BLaER1 treated with 17β-estradiol and CSF1 and Interleukin-3, amounts not matched to agents 10 nM and 100 nM (cell line): ENCODE data around the gene SLC9A8.

ENCODE experiments used
- H3K27ac ChIP-seq, 11 experiments: shearing (Covaris generic); formaldehyde crosslinking; 2 replicates each; pipeline ENCODE4 v1.8.1; 2022
- H3K27me3 ChIP-seq, 11 experiments: shearing (Covaris generic); formaldehyde crosslinking; 2 replicates each; pipeline ENCODE4 v1.8.1; 2022
- H3K36me3 ChIP-seq, 11 experiments: shearing (Covaris generic); formaldehyde crosslinking; 2 replicates each; pipeline ENCODE4 v1.8.1; 2022
- H3K4me1 ChIP-seq, 10 experiments: shearing (Covaris generic); formaldehyde crosslinking; 2 replicates each; pipeline ENCODE4 v1.8.1; 2022
- H3K4me2 ChIP-seq, 11 experiments: shearing (Covaris generic); formaldehyde crosslinking; 2 replicates each; pipeline ENCODE4 v1.8.1; 2022
- H3K4me3 ChIP-seq, 10 experiments: shearing (Covaris generic); formaldehyde crosslinking; 2 replicates each; pipeline ENCODE4 v1.8.1; 2022
- H3K9ac ChIP-seq, 11 experiments: shearing (Covaris generic); formaldehyde crosslinking; 2 replicates each; pipeline ENCODE4 v1.8.1; 2022
- H3K9me3 ChIP-seq, 11 experiments: shearing (Covaris generic); formaldehyde crosslinking; replicated peaks in 1 of 11; 2 replicates each; pipeline ENCODE4 v1.8.1; 2022
- H4K20me1 ChIP-seq, 11 experiments: shearing (Covaris generic); formaldehyde crosslinking; 2 replicates each; pipeline ENCODE4 v1.8.1; 2022
- Cebpa-rat ChIP-seq, 11 experiments: shearing (Covaris generic); IDR thresholded peaks; 2 replicates each; pipeline ENCODE4 v1.8.1; 2022

SLC9A8 gene

DNA sequence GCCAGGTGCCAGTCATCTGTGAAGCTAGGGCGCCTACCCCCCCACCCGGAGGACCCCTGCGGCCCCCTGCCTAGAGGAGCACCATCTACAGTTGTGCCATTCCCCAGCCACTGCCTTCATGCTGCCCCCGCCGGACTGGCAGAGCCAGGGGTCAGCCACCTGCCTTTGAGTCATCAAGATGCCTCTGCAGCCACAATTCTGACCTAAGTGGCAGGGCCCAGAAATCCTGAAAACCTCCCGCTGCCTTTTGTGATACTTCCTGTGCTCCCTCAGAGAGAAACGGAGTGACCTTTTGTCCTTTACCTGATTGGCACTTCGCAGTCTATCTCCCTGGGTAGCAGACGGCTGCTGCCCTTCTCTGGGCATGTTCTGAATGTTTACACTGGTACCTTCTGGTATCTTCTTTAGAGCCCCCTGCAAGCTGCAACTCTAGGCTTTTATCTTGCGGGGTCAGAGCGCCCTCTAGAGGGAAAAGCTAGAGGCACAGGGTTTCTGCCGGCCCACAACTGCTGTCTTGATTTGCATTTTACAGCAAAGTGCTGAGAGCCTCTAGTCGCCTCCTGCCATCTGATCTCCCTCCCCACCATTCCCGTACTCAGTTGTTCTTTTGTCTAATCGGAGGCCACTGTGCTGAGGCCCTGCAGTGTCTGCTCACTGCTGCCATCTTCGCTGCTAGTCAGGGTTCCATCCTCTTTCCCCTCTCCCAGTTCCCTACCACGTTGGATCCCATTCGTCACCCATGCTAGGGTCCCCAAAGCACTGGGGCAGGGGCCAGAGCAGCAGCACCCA is 75.8 kb downstream of the SLC9A8 start:
- peak overlapping the region; percentile 73 to 92 (median 81) for H3K4me2 ChIP-seq
- H3K4me1 ChIP-seq: peaks cover 72 to 92% (median 88%) of the 10 kb centered on the region in 10 experiments
- H3K27ac ChIP-seq: peak overlapping the region in 9 of 11 experiments; percentile 52 to 88 (median 80); a peak in 17 of 22 replicates
- TF ChIP-seq Cebpa-rat (IDR thresholded peaks at IDR 0.05): no peak
- H3K9ac ChIP-seq: peak overlapping the region in 9 of 11 experiments; percentile 30 to 81 (median 74); a peak in 19 of 22 replicates
- H3K27me3 ChIP-seq: no peaks in the 10 kb centered on the region
- H3K36me3 ChIP-seq: peaks cover 16 to 28% (median 22%) of the 10 kb centered on the region in 11 experiments
- no peaks in the 10 kb centered on the region for H3K9me3 ChIP-seq
- no peak overlapping the region; a peak in 1 of 20 replicates for H3K4me3 ChIP-seq
- H4K20me1 ChIP-seq: peaks cover 0 to 21% (median 0%) of the 10 kb centered on the region in 11 experiments; a peak in 5 of 22 replicates

DNA sequence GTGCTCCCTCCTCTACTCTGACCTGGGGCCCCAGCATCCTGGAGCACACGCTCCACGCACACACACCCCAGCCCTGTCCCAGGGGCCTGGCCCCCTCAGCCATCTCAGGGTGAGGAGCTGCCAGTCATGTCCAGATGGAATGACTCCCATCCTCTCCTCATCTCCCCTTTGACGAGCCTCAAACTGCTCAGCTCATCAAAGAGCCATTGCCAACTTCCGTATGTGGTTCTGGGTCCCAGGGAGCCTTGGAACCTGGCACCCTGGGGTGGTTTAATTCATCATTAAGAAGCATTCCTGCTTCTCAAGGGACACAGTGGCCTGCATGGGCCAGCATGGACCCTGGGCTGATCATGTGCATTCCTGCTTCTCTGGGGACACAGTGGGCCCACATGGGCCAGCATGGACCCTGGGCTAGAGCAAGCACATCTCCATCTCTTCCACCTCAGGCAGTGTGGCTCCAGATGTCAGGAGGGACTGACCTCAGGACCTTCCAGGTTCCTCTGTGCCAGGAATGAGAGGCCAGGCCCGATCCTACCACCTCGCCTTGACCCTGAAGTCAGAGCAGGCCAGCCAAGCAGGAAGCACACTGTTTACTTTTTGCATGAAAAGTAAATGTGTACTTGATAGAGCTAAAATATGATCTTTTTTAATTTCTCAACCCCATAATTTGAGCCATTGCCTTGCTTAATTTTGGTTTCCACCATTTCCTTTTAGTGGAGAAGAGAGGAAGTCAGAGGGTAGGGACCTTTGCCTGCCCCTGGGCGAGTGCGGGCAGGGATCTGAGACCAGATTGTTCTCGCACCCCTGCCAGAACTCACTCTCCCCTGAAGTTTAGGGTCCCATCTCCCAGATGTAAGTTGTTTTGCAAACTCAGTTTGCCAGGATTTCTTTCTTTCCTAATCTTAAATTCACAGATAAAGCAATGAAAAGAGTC is 76.6 kb downstream of the SLC9A8 start:
- Histone ChIP-seq H3K9me3 (no peaks in the 10 kb centered on the region), H3K9ac (peak overlapping the region in 10 of 11 experiments; percentile 16 to 81 (median 67); a peak in 19 of 22 replicates), H3K4me2 (peak overlapping the region; percentile 73 to 92 (median 81)), H3K4me1 (peaks cover 80 to 100% (median 93%) of the 10 kb centered on the region in 10 experiments), H3K4me3 (peak overlapping the region in 2 of 10 experiments; percentile 1 to 18; a peak in 2 of 20 replicates), H3K36me3 (peaks cover 9 to 22% (median 15%) of the 10 kb centered on the region in 11 experiments; a peak in 17 of 22 replicates), H3K27ac (peak overlapping the region in 9 of 11 experiments; percentile 52 to 88 (median 79); a peak in 18 of 22 replicates), H3K27me3 (no peaks in the 10 kb centered on the region), H4K20me1 (peaks cover 0 to 21% (median 0%) of the 10 kb centered on the region in 11 experiments; a peak in 5 of 22 replicates)
- TF ChIP-seq Cebpa-rat (IDR thresholded peaks at IDR 0.05): 0 out of 22 replicates have a peak, but pooled peaks of 1 of the 11 experiments have one; percentile 21

DNA sequence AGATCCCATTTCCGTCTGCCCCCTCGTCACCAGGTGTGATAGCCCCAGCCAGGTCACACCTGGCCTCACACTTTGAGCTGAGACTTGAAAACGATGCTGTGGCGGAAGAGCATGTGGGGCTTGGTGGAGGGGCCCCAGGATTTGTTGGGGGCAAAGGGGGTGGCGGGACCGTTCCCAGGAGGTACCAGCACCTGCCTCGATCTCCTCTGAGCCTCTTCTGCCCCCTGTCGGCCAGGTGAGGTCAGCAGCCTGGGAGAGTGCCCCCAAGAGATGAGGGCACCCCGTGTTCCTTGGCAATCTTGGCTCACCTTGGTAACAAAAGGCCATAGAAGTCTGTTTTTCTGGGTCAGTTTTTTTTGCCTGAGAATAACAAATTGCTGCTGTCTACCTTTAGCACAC is 77.3 kb downstream of the SLC9A8 start:
- Histone ChIP-seq H3K4me2 (peak overlapping the region; percentile 73 to 92 (median 81)), H3K4me1 (peaks cover 83 to 95% (median 87%) of the 10 kb centered on the region in 10 experiments), H4K20me1 (peaks cover 0 to 21% (median 0%) of the 10 kb centered on the region in 11 experiments; a peak in 5 of 22 replicates), H3K9me3 (no peaks in the 10 kb centered on the region), H3K27ac (peak overlapping the region in 9 of 11 experiments; percentile 52 to 88 (median 79); a peak in 17 of 22 replicates), H3K27me3 (no peaks in the 10 kb centered on the region), H3K36me3 (peaks cover 2 to 16% (median 8%) of the 10 kb centered on the region in 11 experiments; a peak in 14 of 22 replicates), H3K4me3 (peak overlapping the region in 1 of 10 experiments; percentile 18; a peak in 1 of 20 replicates), H3K9ac (peak overlapping the region in 9 of 11 experiments; percentile 30 to 81 (median 70); a peak in 16 of 22 replicates)
- no peak for TF ChIP-seq Cebpa-rat (IDR thresholded peaks at IDR 0.05)

DNA sequence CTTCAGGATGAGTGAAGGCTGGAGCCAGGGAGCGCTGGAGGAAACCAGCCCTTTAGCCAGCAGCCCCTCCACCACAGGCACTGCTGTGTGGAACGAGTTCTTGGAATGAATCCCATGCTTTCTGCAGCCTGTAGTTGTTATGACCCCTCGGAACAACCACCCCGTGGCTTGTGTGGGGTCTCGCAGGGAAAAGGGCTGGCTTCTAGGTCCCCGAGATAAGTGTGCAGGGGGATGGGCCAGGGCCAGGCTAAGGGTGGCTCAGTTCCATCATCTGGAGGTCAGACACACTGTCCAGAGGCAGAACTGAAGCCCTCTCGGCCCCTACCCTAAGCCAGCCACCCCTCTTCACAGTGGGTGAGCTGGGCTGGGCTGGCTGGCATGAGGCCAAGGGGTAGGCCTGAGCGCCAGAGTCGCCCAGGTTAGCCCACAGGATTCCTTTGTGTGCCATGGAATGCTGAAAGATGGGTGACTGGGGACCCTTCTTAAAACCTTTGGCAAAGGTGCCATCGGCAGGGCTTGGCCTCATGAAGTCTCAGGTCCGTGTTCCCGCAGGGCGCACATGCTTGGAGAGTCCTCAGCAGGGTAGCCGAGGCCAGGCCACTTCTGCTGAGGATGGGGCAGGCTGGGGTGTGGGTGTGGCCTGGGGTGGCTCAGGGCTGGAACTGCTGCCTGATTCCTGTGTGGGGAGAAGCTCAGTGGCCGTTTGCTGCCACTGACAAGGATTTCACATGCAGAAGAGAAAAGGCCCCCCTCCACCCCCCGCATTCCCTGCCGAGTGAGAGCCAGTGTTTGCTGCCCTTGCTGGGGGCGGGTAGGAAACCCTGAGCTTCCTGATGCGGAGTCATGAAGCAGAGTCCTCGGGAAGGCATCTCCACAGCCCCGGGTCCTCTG is 78.1 kb downstream of the SLC9A8 start:
- Histone ChIP-seq H3K9me3 (no peaks in the 10 kb centered on the region), H3K27me3 (no peaks in the 10 kb centered on the region), H4K20me1 (peaks cover 0 to 21% (median 0%) of the 10 kb centered on the region in 11 experiments; a peak in 5 of 22 replicates), H3K9ac (peak overlapping the region in 7 of 11 experiments; percentile 5 to 81 (median 63); a peak in 11 of 22 replicates), H3K4me2 (peak overlapping the region in 10 of 11 experiments; percentile 45 to 92 (median 80); a peak in 18 of 22 replicates), H3K4me3 (no peak overlapping the region), H3K27ac (peak overlapping the region in 9 of 11 experiments; percentile 1 to 88 (median 79); a peak in 16 of 22 replicates), H3K36me3 (peaks cover 0 to 8% (median under 1%) of the 10 kb centered on the region in 11 experiments; a peak in 8 of 22 replicates), H3K4me1 (peaks cover 78 to 91% (median 86%) of the 10 kb centered on the region in 10 experiments)
- TF ChIP-seq Cebpa-rat (IDR thresholded peaks at IDR 0.05): no peak

DNA sequence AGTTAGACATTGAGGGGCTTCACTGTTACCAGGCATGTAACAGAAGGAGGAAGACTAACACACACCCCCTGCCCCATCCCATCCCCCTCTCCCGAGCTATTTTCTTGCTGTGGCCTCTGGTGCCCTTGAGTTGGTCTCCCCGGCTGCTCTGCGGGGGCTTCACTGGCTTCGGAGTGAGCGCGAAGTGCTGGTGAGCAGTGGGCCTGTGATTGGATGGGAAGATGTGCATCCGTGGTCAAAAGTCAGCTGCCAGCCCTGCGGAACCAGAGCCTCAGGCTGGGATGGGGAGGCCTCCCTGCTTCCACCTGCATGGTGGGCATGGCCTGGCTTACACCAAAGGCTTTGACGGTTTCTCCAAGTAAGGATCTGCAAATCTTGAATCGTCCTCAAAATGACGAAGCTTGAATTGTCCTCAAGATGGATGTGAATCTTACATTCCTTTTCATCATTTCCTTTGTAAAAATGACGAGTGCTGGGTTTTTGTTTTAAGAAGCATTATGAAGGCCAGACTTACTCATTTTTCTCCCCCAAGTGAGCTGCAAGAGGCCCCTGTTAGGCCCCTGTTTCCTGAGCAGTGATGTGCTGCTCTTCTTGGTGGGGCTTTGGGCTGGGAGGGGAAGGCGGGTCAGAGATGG is 79.0 kb downstream of the SLC9A8 start:
- H3K36me3 ChIP-seq: peaks cover 0 to 2% (median 0%) of the 10 kb centered on the region in 11 experiments; a peak in 1 of 22 replicates
- no peaks in the 10 kb centered on the region for H3K9me3 ChIP-seq
- H3K9ac ChIP-seq: peak overlapping the region in 4 of 11 experiments; percentile 5 to 79 (median 42); a peak in 4 of 22 replicates
- peak overlapping the region in 8 of 11 experiments; percentile 7 to 88 (median 82); a peak in 14 of 22 replicates for H3K27ac ChIP-seq
- H3K4me1 ChIP-seq: peaks cover 70 to 91% (median 87%) of the 10 kb centered on the region in 10 experiments
- H4K20me1 ChIP-seq: peaks cover 0 to 19% (median 0%) of the 10 kb centered on the region in 11 experiments; a peak in 5 of 22 replicates
- H3K27me3 ChIP-seq: no peaks in the 10 kb centered on the region
- TF ChIP-seq Cebpa-rat (IDR thresholded peaks at IDR 0.05): no peak
- H3K4me3 ChIP-seq: no peak overlapping the region
- peak overlapping the region; percentile 31 to 92 (median 79); a peak in 15 of 22 replicates for H3K4me2 ChIP-seq

DNA sequence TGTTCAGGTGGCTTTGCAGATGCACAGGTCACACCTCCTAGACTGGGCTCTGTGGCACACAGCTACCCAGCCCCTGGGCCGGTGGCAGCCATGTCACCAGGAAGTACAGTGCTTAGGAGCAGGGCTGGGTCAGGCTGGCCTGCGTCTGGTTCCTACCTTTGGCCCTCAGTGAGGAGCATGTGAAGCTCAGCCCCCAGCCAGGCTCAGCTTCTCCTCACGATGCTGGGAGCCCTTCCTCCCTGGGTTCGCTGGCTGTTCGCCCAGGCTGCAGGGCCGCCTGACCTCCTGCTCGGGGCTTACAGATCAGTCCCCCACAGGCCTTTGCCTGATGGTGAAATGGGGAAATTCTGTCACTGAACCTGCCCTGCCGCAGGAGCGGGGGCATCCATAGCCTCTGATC is 79.6 kb downstream of the SLC9A8 start:
- Histone ChIP-seq H3K4me1 (peaks cover 63 to 86% (median 82%) of the 10 kb centered on the region in 10 experiments), H3K4me2 (peak overlapping the region; percentile 31 to 92 (median 56)), H3K27ac (peak overlapping the region in 9 of 11 experiments; percentile 2 to 88 (median 59); a peak in 17 of 22 replicates), H3K9ac (peak overlapping the region in 8 of 11 experiments; percentile 22 to 79 (median 31); a peak in 12 of 22 replicates), H3K4me3 (no peak overlapping the region), H4K20me1 (peaks cover 0 to 14% (median 0%) of the 10 kb centered on the region in 11 experiments; a peak in 5 of 22 replicates), H3K9me3 (peaks cover 0 to 1% (median 0%) of the 10 kb centered on the region in 11 experiments; a peak in 5 of 22 replicates), H3K36me3 (no peaks in the 10 kb centered on the region; a peak in 1 of 22 replicates), H3K27me3 (no peaks in the 10 kb centered on the region)
- TF ChIP-seq Cebpa-rat (IDR thresholded peaks at IDR 0.05): no peak

DNA sequence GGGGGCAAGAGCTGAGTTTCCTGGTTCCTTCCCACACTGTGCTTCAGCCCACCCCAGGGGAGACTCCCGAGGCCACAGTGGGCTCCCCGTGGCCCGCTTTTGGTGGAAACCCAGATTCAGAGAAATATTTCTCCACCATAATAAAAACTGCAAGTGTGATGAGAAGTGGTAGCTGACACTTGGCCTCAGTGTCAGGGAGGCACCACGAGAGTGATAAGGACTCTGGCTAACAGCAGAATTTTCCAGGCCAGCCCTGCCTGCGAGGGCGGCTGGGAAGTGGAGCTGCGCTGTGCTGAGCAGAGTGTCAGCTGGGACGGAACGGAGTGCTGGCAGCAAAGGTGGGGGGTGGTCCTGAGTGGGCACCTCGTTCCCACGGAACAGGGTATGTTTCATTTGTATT is 80.2 kb downstream of the SLC9A8 start:
- Histone ChIP-seq H3K4me1 (peaks cover 58 to 81% (median 77%) of the 10 kb centered on the region in 10 experiments), H3K9me3 (peaks cover 0 to 7% (median 5%) of the 10 kb centered on the region in 11 experiments; a peak in 11 of 22 replicates), H3K9ac (peak overlapping the region in 9 of 11 experiments; percentile 14 to 79 (median 27); a peak in 13 of 22 replicates), H3K4me3 (no peak overlapping the region), H4K20me1 (peaks cover 0 to 11% (median 0%) of the 10 kb centered on the region in 11 experiments; a peak in 5 of 22 replicates), H3K27ac (peak overlapping the region in 9 of 11 experiments; percentile 2 to 88 (median 59); a peak in 17 of 22 replicates), H3K4me2 (peak overlapping the region; percentile 31 to 92 (median 56)), H3K36me3 (no peaks in the 10 kb centered on the region; a peak in 1 of 22 replicates), H3K27me3 (no peaks in the 10 kb centered on the region)
- TF ChIP-seq Cebpa-rat (IDR thresholded peaks at IDR 0.05): no peak
